Duodenal mucosa (tissue), 2 donors: ENCODE measurements around the gene DNAJC22.

Experiments
- H3K27ac ChIP-seq: one replicate; pipeline ENCODE4 v1.7.0; 2013; ENCODE audit warnings: low read depth, low read length
- H3K27me3 ChIP-seq, 2 donors: one replicate each; pipeline ENCODE4 v1.7.0; 2013; ENCODE audit warnings: low read length in 2 of 2, control low read depth in 1 of 2; ENCODE audit not compliant: insufficient read depth in 2 of 2, control insufficient read depth in 1 of 2
- H3K36me3 ChIP-seq, 2 donors: one replicate each; pipeline ENCODE4 v1.7.0; 2013; ENCODE audit warnings: low read length in 2 of 2, control low read depth in 1 of 2; ENCODE audit not compliant: insufficient read depth in 2 of 2, control insufficient read depth in 1 of 2
- H3K4me1 ChIP-seq, 2 donors: one replicate each; pipeline ENCODE4 v1.7.0; 2013; ENCODE audit warnings: low read length in 2 of 2, control low read depth in 1 of 2; ENCODE audit not compliant: insufficient read depth in 2 of 2, control insufficient read depth in 1 of 2
- H3K4me3 ChIP-seq, 2 donors: one replicate each; pipeline ENCODE4 v1.7.0; 2013; ENCODE audit warnings: low read length in 2 of 2, low read depth in 1 of 2
- H3K9ac ChIP-seq, 2 donors: one replicate each; pipeline ENCODE4 v1.7.0; 2013; ENCODE audit warnings: low read length in 2 of 2, low read depth in 1 of 2
- H3K9me3 ChIP-seq, 2 donors: one replicate each; pipeline ENCODE4 v1.7.0; 2013; ENCODE audit warnings: low read length in 2 of 2, control low read depth in 1 of 2; ENCODE audit not compliant: control insufficient read depth in 1 of 2

The DNAJC22 gene

DNA sequence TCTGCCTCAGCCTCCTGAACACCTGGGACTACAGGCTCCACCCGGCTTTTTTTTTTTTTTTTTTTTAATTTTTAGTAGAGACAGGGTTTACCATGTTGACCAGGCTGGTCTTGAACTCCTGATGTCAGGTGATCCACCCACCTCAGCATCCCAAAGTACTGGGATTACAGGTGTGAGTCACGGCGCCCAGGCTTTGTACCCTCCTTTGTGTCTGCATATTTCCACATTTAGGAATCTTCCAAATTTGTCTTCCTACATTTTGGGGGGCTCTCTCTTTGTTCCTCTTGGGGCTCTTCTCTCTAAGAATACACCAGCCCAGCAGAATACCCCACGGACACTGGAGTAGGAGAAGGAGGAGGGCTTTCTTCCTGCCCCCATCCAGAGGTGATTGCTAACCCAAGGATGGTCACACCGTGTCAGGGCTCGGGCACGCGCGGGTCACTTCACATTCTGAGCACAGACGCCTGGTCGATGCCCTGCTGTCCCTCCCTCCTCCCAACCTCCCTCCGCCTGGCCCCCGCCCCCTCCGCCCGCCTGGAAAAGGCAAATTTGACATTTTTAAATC, 2.1 kb upstream of the DNAJC22 start:
- H3K4me1 ChIP-seq: peaks cover 53 to 59% of the 10 kb centered on the region in 2 donors
- peaks cover 36 to 40% of the 10 kb centered on the region in 2 donors for H3K27me3 ChIP-seq

DNA sequence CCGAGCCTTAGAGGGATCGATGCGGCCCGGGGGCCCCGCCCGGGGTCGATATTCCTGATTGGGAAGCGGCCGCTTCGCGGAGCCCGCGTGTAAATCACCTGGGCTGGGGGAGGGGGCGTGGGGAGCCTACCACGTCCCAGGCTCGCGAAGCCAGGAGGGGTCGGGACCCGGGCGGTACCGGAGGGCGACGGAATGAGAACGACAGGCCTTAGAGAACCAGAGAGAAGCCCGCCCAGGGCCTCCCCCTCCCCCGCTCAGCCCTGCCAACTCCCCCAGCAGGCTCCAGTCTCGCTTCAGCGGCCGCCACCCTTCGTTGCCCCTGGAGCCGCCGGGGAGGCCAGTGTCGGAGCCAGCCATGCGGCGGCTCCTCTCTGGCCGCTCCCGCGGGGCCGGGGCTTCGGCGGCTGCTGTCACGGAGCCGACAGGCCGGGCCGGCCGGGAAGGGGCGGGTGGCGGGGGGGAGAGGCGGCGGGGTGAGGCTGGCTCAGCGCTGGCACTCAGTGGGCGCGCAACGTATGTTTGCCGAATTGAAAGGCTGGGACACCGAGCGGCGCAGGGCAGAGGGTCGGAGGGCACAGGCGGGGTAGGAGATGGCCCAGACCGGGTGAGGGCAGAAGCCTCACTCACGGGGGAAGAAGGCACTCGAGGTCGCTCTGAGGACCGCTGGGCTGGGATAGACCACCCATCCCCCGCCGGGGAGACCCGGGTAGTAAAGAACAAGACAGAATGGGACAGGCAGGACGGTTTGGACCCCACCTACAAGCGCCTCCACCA, 1.4 kb upstream of the DNAJC22 start:
- H3K27ac ChIP-seq: no peak overlapping the region
- H3K4me1 ChIP-seq: peaks cover 51 to 56% of the 10 kb centered on the region in 2 donors
- no peaks in the 10 kb centered on the region for H3K9me3 ChIP-seq
- H3K4me3 ChIP-seq: peak overlapping the region; percentile 59 to 73
- H3K36me3 ChIP-seq: no peaks in the 10 kb centered on the region
- H3K9ac ChIP-seq: no peak overlapping the region
- H3K27me3 ChIP-seq: peaks cover 36 to 40% of the 10 kb centered on the region in 2 donors

More for the DNA sequence above, 2.1 kb upstream of the DNAJC22 start:
- no peak overlapping the region for H3K9ac ChIP-seq
- H3K27ac ChIP-seq: no peak overlapping the region
- H3K9me3 ChIP-seq: no peaks in the 10 kb centered on the region
- no peak overlapping the region for H3K4me3 ChIP-seq
- H3K36me3 ChIP-seq: no peaks in the 10 kb centered on the region

DNA sequence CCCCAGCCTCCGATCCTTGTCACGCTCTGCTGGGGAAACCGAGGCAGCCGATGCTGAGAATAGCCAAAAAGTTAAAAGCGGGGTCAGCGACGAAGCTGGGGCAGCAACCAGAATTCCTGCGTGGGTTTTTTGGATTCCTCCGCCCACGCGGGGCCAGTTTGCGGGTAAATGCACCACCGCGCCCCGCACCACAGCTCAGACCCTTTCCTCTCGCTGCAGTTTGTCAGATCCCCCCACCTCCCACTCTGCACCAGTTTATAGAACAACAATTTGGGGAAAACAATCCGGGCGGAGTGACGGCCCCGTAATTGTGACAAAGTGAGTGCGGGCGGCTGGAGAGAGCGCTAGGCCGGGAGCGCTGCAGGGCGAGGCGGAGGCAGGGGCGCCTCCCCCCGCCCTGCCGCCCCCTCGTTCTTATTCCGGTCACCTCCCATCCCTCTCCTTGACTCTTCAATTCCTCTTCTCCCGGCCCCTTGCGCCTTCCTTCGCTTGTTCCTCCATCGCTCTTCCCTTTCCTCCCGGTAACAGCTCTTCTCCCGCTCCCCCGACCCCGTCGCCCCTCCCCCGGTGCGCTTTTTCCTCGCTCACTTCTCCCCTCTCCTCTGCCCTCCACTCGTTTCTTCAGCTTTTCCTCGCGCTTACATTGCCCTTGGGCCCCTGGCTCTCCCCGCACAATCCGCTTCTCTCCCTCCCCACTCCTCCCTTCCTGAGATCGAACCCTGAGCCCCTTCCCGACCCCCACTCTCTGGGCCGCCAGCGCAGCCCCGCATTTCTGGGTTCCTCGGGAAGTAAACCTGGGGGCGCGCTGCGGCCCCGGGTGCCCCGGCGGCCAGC, 646 bp upstream of the DNAJC22 start:
- H3K9me3 ChIP-seq: no peaks in the 10 kb centered on the region
- H3K36me3 ChIP-seq: peaks cover 0 to under 1% of the 10 kb centered on the region in 2 donors
- peak overlapping the region; percentile 65 to 73 for H3K4me3 ChIP-seq
- H3K27ac ChIP-seq: no peak overlapping the region
- no peak overlapping the region for H3K9ac ChIP-seq
- peaks cover 36 to 40% of the 10 kb centered on the region in 2 donors for H3K27me3 ChIP-seq
- H3K4me1 ChIP-seq: peaks cover 51 to 56% of the 10 kb centered on the region in 2 donors

DNA sequence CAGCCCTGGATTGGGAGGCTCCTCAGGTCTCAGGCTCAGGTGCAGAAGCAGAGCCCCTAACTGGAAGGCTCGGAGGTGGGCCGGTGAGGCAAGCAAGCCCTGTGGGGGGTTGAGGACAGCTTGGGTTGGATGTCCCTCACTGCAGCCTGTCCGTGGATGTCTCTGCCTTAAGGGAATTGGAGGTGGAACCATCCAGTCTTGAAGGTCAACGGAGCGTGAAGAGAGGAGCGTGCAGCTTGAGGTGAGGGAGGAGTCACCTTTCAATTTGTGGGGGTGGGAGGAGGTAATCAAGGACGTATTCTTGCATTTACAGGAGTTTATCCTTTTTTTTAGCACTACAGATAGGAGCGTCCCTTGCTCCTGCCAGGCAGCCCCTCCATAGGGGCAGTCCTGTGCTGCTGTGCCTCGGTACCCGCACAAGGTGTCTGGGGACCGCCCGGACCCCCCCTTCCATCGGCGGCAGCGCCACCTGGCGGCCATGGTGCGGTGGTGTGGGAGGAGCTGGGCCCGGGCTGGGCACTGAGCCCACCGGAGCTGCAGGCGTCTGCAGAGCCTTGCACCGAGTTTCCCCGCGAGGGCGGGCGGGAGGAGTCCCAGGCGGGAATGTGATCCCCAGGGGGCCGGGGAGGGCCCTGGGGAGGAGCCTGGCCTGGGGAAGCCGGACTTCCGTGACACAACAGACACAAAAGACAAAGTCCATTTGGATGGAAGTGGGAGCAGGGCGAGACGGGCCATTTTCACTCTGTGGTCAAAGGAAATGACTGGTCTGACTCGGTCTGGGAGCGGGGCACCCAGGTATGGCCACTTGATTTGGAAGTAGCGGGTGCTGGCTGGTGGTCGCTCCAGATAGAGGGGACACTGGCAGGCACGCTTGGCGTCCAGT, 864 bp downstream of the DNAJC22 start:
- H3K9me3 ChIP-seq: no peaks in the 10 kb centered on the region
- peaks cover 0 to 4% of the 10 kb centered on the region in 2 donors for H3K36me3 ChIP-seq
- peak overlapping the region; percentile 36 for H3K27ac ChIP-seq
- peak overlapping the region; percentile 65 to 73 for H3K4me3 ChIP-seq
- H3K27me3 ChIP-seq: peaks cover 36 to 40% of the 10 kb centered on the region in 2 donors
- H3K9ac ChIP-seq: peak overlapping the region; percentile 70 to 88
- H3K4me1 ChIP-seq: peaks cover 50 to 51% of the 10 kb centered on the region in 2 donors

DNA sequence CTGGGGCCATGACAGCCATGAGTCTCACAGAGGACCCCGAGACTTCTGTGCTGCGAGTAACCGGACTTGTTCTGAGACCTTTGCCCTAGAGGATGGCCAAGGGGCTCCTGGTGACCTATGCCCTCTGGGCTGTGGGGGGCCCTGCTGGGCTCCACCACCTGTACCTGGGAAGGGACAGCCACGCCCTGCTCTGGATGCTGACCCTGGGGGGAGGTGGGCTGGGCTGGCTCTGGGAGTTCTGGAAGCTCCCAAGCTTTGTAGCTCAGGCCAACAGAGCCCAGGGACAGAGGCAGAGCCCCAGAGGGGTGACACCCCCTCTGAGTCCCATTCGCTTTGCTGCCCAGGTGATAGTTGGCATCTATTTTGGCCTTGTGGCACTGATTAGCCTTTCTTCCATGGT, 2.1 kb downstream of the DNAJC22 start:
- peaks cover 29 to 33% of the 10 kb centered on the region in 2 donors for H3K27me3 ChIP-seq
- H3K9me3 ChIP-seq: no peaks in the 10 kb centered on the region
- H3K27ac ChIP-seq: no peak overlapping the region
- peak overlapping the region; percentile 65 to 73 for H3K4me3 ChIP-seq
- H3K36me3 ChIP-seq: peaks cover 0 to 4% of the 10 kb centered on the region in 2 donors
- peak overlapping the region; percentile 70 to 88 for H3K9ac ChIP-seq
- peaks cover 39 to 40% of the 10 kb centered on the region in 2 donors for H3K4me1 ChIP-seq

DNA sequence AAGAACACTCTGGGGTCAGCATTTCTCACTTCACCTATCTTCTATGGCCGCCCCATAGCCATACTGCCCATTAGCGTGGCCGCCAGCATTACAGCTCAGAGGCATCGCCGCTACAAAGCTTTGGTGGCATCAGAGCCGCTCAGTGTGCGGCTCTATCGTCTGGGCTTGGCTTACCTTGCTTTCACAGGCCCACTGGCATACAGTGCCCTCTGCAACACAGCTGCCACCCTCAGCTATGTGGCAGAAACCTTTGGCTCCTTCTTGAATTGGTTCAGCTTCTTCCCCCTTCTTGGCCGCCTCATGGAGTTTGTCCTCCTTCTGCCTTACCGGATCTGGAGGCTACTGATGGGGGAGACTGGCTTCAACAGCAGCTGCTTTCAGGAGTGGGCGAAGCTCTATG, 2.6 kb downstream of the DNAJC22 start:
- H3K27ac ChIP-seq: no peak overlapping the region
- peak overlapping the region; percentile 30 to 88 for H3K9ac ChIP-seq
- H3K9me3 ChIP-seq: no peaks in the 10 kb centered on the region
- H3K4me1 ChIP-seq: peaks cover 34 to 38% of the 10 kb centered on the region in 2 donors
- H3K36me3 ChIP-seq: peaks cover 0 to 4% of the 10 kb centered on the region in 2 donors
- peak overlapping the region; percentile 65 to 73 for H3K4me3 ChIP-seq
- peaks cover 25 to 29% of the 10 kb centered on the region in 2 donors for H3K27me3 ChIP-seq

DNA sequence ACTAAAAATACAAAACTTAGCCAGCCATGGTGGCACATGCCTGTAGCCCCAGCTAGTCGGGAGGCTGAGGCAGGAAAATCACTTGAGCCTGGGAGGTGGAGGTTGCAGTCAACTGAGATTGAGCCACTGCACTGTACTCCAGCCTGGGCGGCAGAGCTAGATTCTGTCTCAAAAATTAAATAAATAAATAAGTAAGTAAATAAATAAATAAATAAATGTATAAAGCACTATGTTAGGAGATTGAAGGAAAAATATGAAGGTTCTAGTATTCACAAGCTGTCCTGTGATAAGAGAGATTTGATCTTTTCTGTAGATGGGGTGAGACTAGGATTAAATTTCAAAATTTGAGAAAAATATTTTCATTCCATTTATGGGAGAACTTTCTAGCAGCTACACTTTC, 5.7 kb downstream of the DNAJC22 start:
- no peaks in the 10 kb centered on the region for H3K9me3 ChIP-seq
- H3K27me3 ChIP-seq: peaks cover 3 to 6% of the 10 kb centered on the region in 2 donors
- no peak overlapping the region for H3K9ac ChIP-seq
- peaks cover 0 to 4% of the 10 kb centered on the region in 2 donors for H3K36me3 ChIP-seq
- peaks cover 14 to 18% of the 10 kb centered on the region in 2 donors for H3K4me1 ChIP-seq
- no peak overlapping the region for H3K27ac ChIP-seq
- no peak overlapping the region for H3K4me3 ChIP-seq

DNA sequence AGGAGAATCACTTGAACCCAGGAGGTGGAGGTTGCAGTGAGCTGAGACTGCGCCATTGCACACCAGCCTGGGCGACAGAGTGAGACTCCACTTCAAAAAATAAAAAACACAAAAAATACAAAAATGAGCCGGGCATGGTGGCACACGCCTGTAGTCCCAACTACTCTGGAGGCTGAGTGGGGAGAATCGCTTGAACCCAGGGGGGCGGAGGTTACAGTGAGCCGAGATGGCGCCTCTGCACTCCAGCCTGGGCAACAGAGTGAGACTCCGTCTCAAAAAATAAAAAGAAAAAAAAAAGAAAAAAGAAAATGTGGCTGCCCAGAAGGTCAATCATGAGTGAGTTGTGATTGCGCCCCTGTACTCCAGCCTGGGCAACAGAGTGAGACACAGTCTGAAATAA, 9.2 kb downstream of the DNAJC22 start:
- Histone ChIP-seq H3K27me3 (no peaks in the 10 kb centered on the region), H3K4me3 (no peak overlapping the region), H3K4me1 (peaks cover 2 to 4% of the 10 kb centered on the region in 2 donors), H3K36me3 (peaks cover 0 to 4% of the 10 kb centered on the region in 2 donors), H3K27ac (no peak overlapping the region), H3K9ac (no peak overlapping the region), H3K9me3 (no peaks in the 10 kb centered on the region)

DNA sequence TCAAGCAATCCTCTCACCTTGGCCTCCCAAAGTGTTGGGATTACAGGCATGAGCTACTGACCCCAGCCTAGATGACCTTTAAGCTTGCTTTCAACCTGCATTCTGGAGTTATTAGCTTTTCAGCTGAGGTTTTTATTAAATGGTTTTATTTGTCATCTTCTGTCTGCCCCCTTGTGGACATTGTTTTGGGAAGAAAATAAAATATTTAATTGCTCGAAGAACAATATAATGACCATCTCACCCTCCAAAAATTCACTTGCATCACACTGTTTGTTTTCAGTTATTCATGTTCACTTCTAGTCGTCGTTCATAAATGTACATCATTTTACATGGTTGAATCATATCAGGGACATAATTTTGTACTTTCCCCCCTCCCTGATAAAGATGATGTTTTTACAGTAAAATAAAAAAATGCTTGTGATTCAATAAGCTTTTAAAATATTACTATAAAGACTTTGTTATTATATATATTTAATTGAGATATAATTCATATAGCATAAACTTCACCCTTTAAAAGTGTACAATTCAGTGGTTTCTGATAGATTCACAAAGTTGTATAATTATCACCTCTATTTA, 10.5 kb downstream of the DNAJC22 start:
- Histone ChIP-seq H3K4me3 (no peak overlapping the region), H3K36me3 (no peaks in the 10 kb centered on the region), H3K9me3 (no peaks in the 10 kb centered on the region), H3K27ac (no peak overlapping the region), H3K4me1 (peaks cover 2 to 7% of the 10 kb centered on the region in 2 donors), H3K9ac (no peak overlapping the region), H3K27me3 (no peaks in the 10 kb centered on the region)
